SK-N-SH (cell line): ENCODE results near the gene NPS. TPM values are rescaled to one million over a fixed set of nuclear protein-coding genes. Genes with fewer than 3 reads are reported as not detected.

Experiments used
- CTCF ChIA-PET: fragments of 300-600, 350-600 bp; formaldehyde crosslinking; extraction: SDS; loops from one replicate; lab custom pipeline; 2021; lab: Yijun Ruan, JAX
- POLR2A ChIA-PET: fragments of 350-600 bp; sonication (Branson Sonifier 250); formaldehyde crosslinking; extraction: SDS; loops from one replicate; lab custom pipeline; 2020; ENCODE audit warnings: antibody characterized with exemption, inconsistent platforms; lab: Yijun Ruan, JAX
- DNase-seq: peaks from one replicate; pipeline ENCODE4 v3.0.0; 2012
- H2AFZ ChIP-seq: fragments of 200-600 bp; sonication (generic); 2 replicates; pipeline ENCODE4 v1.8.1; 2016; ENCODE audit warnings: antibody characterized with exemption, mild to moderate bottlenecking, low read depth
- H3F3A ChIP-seq: fragments of 200-600 bp; sonication (generic); replicated peaks from 2 replicates; pipeline ENCODE3; 2016; ENCODE audit warnings: antibody characterized with exemption, mild to moderate bottlenecking; ENCODE audit not compliant: insufficient read depth
- H3K27ac ChIP-seq, 2 experiments: fragments of 200-500 bp in 1 of 2; fragments of 200-600 bp in 1 of 2; sonication (Bioruptor generic) in 1 of 2; sonication (generic), shearing (Covaris generic) in 1 of 2; 2 replicates each; pipeline versions ENCODE4 v1.5.1 to v1.6.1; 2014 to 2016; ENCODE audit warnings: low read depth in 2 of 2, inconsistent platforms in 1 of 2, low read length in 1 of 2, mild to moderate bottlenecking in 1 of 2, mixed read lengths in 1 of 2
- H3K27me3 ChIP-seq: fragments of 200-600 bp; sonication (generic), shearing (Covaris generic); 2 replicates; pipeline ENCODE4 v1.6.1; 2016; ENCODE audit warnings: mixed run types; ENCODE audit not compliant: insufficient read depth
- H3K36me3 ChIP-seq, 2 experiments: fragments of 200-500 bp in 1 of 2; fragments of 200-600 bp in 1 of 2; sonication (Bioruptor generic) in 1 of 2; sonication (generic) in 1 of 2; replicated peaks in 1 of 2; 2 replicates each; pipeline versions ENCODE3 to v1.5.1; 2014 to 2016; ENCODE audit warnings: low read length in 1 of 2, mild to moderate bottlenecking in 1 of 2; ENCODE audit not compliant: insufficient read depth in 2 of 2, control insufficient read depth in 1 of 2
- H3K4me1 ChIP-seq, 2 experiments: fragments of 200-500 bp in 1 of 2; fragments of 200-600 bp in 1 of 2; sonication (Bioruptor generic) in 1 of 2; sonication (generic), shearing (Covaris generic) in 1 of 2; 2 replicates each; pipeline versions ENCODE4 v1.5.1 to v1.6.1; 2014 to 2016; ENCODE audit warnings: low read depth in 1 of 2, low read length in 1 of 2, mixed run types in 1 of 2; ENCODE audit not compliant: insufficient read depth in 2 of 2, control insufficient read depth in 1 of 2
- H3K4me2 ChIP-seq: fragments of 200-600 bp; sonication (generic), shearing (Covaris generic); 2 replicates; pipeline ENCODE4 v1.6.1; 2017; ENCODE audit warnings: mixed run types
- H3K4me3 ChIP-seq, 2 experiments: fragments of 200-500 bp in 1 of 2; fragments of 200-600 bp in 1 of 2; sonication (Bioruptor generic) in 1 of 2; sonication (generic), shearing (Covaris generic) in 1 of 2; 2 replicates each; pipeline versions ENCODE4 v1.5.1 to v1.8.1; 2014 to 2016; ENCODE audit warnings: low read depth in 2 of 2, inconsistent platforms in 1 of 2, low read length in 1 of 2, mild to moderate bottlenecking in 1 of 2, mixed read lengths in 1 of 2, moderate library complexity in 1 of 2
- H3K79me2 ChIP-seq: fragments of 200-600 bp; sonication (generic); 2 replicates; pipeline ENCODE4 v1.8.1; 2017; ENCODE audit warnings: mild to moderate bottlenecking; ENCODE audit not compliant: insufficient read depth
- H3K9ac ChIP-seq: fragments of 200-600 bp; sonication (generic); 2 replicates; pipeline ENCODE4 v1.6.1; 2017; ENCODE audit warnings: mixed run types
- H3K9me2 ChIP-seq: fragments of 200-600 bp; sonication (generic); 2 replicates; pipeline ENCODE4 v1.6.1; 2017; ENCODE audit warnings: mixed run types
- H3K9me3 ChIP-seq: fragments of 200-600 bp; sonication (generic); 2 replicates; pipeline ENCODE4 v1.6.1; 2017; ENCODE audit warnings: mixed run types, mild to moderate bottlenecking, moderate library complexity
- H4K20me1 ChIP-seq: fragments of 200-600 bp; sonication (generic); 2 replicates; pipeline ENCODE4 v1.6.1; 2017; ENCODE audit warnings: mild to moderate bottlenecking, mixed run types; ENCODE audit not compliant: insufficient read depth
- ELF1 ChIP-seq: IDR thresholded peaks from 2 replicates; pipeline ENCODE4 v1.4.0; 2012
- EP300 ChIP-seq, 2 experiments: IDR thresholded peaks; 2 replicates each; pipeline versions ENCODE4 v1.4.0 to v1.6.1; 2012; ENCODE audit warnings: borderline replicate concordance in 1 of 2, low read depth in 1 of 2, low read length in 1 of 2
- GABPA ChIP-seq: IDR thresholded peaks from 2 replicates; pipeline ENCODE4 v1.4.0; 2012; ENCODE audit warnings: low read depth, mild to moderate bottlenecking
- GATA2 ChIP-seq: sonication (generic); formaldehyde crosslinking; IDR thresholded peaks from 2 replicates; pipeline ENCODE4 v1.5.0; 2020; ENCODE audit warnings: mild to moderate bottlenecking, missing genetic modification reagents
- NFIC ChIP-seq: IDR thresholded peaks from 2 replicates; pipeline ENCODE4 v1.4.0; 2012; ENCODE audit warnings: borderline replicate concordance
- POLR2AphosphoS5 ChIP-seq: IDR thresholded peaks from 2 replicates; pipeline ENCODE4 v1.6.1; 2012; ENCODE audit warnings: low read depth, low read length
- RCOR1 ChIP-seq: fragments of 150-350 bp; IDR thresholded peaks from 2 replicates; pipeline ENCODE4 v1.6.1; 2017; ENCODE audit warnings: antibody characterized with exemption, low read length
- TEAD4 ChIP-seq: IDR thresholded peaks from 2 replicates; pipeline ENCODE4 v1.4.0; 2012; ENCODE audit warnings: mild to moderate bottlenecking, borderline replicate concordance; ENCODE audit not compliant: insufficient read depth
- WGBS: methylation state at CpG from one replicate; pipeline ENCODE4 v1.1.6; 2017; ENCODE audit warnings: low lambda C conversion rate; 5-methylcytosine and 5-hydroxymethylcytosine counted together
- polyA plus RNA-seq, 3 experiments: library from polyadenylated mRNA; depleted of rRNA; stranded (reverse); fragments of >200 nt; gene quantifications; 2 replicates each; pipeline ENCODE4 v1.2.3, GENCODE V29; 2012
- TF ChIP-seq, protein P1 (sequence below): IDR thresholded peaks from 2 replicates; pipeline ENCODE4 v1.4.0; 2012; ENCODE audit warnings: low read depth, borderline replicate concordance
- TF ChIP-seq, protein P2 (sequence below): IDR thresholded peaks from 2 replicates; pipeline ENCODE4 v1.6.1; 2012; ENCODE audit warnings: mild to moderate bottlenecking, low read depth, low read length, moderate library complexity
- TF ChIP-seq, protein P3 (sequence below): fragments of 150-350 bp; IDR thresholded peaks from 2 replicates; pipeline ENCODE4 v1.6.1; 2017; ENCODE audit warnings: antibody characterized with exemption, low read length, low read depth, borderline replicate concordance

The NPS gene
- polyA plus RNA-seq, 1 of the 3 experiments (the other 2 are of a cell fraction): not detected

DNA sequence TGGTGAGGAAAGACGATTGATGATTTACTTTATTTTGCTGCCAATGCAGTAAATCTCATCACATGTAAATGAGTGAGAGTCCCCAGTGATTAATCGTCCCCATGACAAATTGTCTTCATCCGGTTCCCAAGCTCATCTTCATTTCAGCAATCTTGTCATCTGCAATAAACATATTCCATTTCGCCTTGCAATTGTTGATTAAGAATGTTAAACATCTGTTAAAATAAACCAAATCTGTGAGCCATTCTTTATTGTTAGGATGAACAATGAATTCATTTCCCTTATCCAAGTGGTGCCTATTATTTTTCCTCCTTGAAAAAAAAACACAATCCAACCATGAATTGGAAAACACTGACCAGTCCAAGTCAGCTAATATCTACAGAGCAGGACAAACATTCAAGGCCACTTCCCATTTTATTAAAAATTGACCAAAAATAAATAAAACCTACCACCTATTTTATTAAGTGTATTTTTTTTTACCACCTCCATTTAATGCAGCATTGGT is 36.5 kb downstream of the NPS start:
- Histone ChIP-seq H3K9ac (no peak overlapping the region), H3K4me2 (no peak overlapping the region), H3K9me3 (no peaks in the 10 kb centered on the region), H3K4me3 (no peak overlapping the region), H3K9me2 (no peaks in the 10 kb centered on the region), H3K27ac (no peak overlapping the region), H4K20me1 (no peaks in the 10 kb centered on the region), H3F3A (no peaks in the 10 kb centered on the region), H2AFZ (no peak overlapping the region), H3K4me1 (no peaks in the 10 kb centered on the region), H3K27me3 (no peaks in the 10 kb centered on the region), H3K36me3 (no peaks in the 10 kb centered on the region), H3K79me2 (no peaks in the 10 kb centered on the region)
- CTCF ChIA-PET: interaction anchor here (0.9 kb wide), 1 partner anchor 827 kb away, joined by 3 read pairs; no protein-coding TSS in a partner anchor
- 13% methylated on average over 4 of the region's 4 CpGs for WGBS
- DNase-seq: no peak
- TF ChIP-seq NFIC: no peak
- TF ChIP-seq GATA2: no peak
- no peak for TF ChIP-seq RCOR1
- TF ChIP-seq, protein P1, sequence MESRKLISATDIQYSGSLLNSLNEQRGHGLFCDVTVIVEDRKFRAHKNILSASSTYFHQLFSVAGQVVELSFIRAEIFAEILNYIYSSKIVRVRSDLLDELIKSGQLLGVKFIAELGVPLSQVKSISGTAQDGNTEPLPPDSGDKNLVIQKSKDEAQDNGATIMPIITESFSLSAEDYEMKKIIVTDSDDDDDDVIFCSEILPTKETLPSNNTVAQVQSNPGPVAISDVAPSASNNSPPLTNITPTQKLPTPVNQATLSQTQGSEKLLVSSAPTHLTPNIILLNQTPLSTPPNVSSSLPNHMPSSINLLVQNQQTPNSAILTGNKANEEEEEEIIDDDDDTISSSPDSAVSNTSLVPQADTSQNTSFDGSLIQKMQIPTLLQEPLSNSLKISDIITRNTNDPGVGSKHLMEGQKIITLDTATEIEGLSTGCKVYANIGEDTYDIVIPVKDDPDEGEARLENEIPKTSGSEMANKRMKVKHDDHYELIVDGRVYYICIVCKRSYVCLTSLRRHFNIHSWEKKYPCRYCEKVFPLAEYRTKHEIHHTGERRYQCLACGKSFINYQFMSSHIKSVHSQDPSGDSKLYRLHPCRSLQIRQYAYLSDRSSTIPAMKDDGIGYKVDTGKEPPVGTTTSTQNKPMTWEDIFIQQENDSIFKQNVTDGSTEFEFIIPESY: no peak
- no peak for TF ChIP-seq GABPA
- TF ChIP-seq, protein P2, sequence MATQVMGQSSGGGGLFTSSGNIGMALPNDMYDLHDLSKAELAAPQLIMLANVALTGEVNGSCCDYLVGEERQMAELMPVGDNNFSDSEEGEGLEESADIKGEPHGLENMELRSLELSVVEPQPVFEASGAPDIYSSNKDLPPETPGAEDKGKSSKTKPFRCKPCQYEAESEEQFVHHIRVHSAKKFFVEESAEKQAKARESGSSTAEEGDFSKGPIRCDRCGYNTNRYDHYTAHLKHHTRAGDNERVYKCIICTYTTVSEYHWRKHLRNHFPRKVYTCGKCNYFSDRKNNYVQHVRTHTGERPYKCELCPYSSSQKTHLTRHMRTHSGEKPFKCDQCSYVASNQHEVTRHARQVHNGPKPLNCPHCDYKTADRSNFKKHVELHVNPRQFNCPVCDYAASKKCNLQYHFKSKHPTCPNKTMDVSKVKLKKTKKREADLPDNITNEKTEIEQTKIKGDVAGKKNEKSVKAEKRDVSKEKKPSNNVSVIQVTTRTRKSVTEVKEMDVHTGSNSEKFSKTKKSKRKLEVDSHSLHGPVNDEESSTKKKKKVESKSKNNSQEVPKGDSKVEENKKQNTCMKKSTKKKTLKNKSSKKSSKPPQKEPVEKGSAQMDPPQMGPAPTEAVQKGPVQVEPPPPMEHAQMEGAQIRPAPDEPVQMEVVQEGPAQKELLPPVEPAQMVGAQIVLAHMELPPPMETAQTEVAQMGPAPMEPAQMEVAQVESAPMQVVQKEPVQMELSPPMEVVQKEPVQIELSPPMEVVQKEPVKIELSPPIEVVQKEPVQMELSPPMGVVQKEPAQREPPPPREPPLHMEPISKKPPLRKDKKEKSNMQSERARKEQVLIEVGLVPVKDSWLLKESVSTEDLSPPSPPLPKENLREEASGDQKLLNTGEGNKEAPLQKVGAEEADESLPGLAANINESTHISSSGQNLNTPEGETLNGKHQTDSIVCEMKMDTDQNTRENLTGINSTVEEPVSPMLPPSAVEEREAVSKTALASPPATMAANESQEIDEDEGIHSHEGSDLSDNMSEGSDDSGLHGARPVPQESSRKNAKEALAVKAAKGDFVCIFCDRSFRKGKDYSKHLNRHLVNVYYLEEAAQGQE: no peak
- TF ChIP-seq ELF1: no peak
- TF ChIP-seq POLR2AphosphoS5: no peak
- TF ChIP-seq EP300 (IDR thresholded peaks at IDR 0.05; ENCODE audit: borderline replicate concordance in 1 of 2, low read depth in 1 of 2, low read length in 1 of 2): no peak
- no peak for TF ChIP-seq TEAD4
- TF ChIP-seq, protein P3, sequence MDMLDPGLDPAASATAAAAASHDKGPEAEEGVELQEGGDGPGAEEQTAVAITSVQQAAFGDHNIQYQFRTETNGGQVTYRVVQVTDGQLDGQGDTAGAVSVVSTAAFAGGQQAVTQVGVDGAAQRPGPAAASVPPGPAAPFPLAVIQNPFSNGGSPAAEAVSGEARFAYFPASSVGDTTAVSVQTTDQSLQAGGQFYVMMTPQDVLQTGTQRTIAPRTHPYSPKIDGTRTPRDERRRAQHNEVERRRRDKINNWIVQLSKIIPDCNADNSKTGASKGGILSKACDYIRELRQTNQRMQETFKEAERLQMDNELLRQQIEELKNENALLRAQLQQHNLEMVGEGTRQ: no peak
- POLR2A ChIA-PET: no interaction called here
